HEK293 (cell line): ENCODE results near the gene CCSER1.

ENCODE experiments used
- BCL11A ChIP-seq: fragments of 450-650 bp; formaldehyde crosslinking; IDR thresholded peaks from 2 replicates; pipeline ENCODE4 v1.5.1; 2016; ENCODE audit warnings: low read depth, missing biosample characterization, missing genetic modification characterization
- CTCF ChIP-seq: fragments of 450-650 bp; formaldehyde crosslinking; IDR thresholded peaks from 2 replicates; pipeline ENCODE4 v1.5.1; 2016; ENCODE audit warnings: missing biosample characterization, missing genetic modification characterization
- ELK4 ChIP-seq: IDR thresholded peaks from 2 replicates; pipeline ENCODE4 v1.6.1; 2011; ENCODE audit warnings: mild to moderate bottlenecking, low read depth, low read length, borderline replicate concordance
- GLIS1 ChIP-seq: fragments of 450-650 bp; formaldehyde crosslinking; IDR thresholded peaks from 2 replicates; pipeline ENCODE4 v1.5.1; 2016; ENCODE audit warnings: missing biosample characterization, missing genetic modification characterization
- KLF10 ChIP-seq: fragments of 450-650 bp; IDR thresholded peaks from 2 replicates; pipeline ENCODE4 v1.5.1; 2018; ENCODE audit warnings: missing biosample characterization, mild to moderate bottlenecking, missing genetic modification characterization
- PRDM4 ChIP-seq: fragments of 450-650 bp; formaldehyde crosslinking; IDR thresholded peaks from 2 replicates; pipeline ENCODE4 v1.5.1; 2017; ENCODE audit warnings: missing biosample characterization, missing genetic modification characterization
- TCF7L2 ChIP-seq: IDR thresholded peaks from 2 replicates; pipeline ENCODE4 v1.6.1; 2011; ENCODE audit warnings: low read depth, mild to moderate bottlenecking, inconsistent platforms, low read length, moderate library complexity, borderline replicate concordance
- YY1 ChIP-seq: fragments of 450-650 bp; formaldehyde crosslinking; IDR thresholded peaks from 2 replicates; pipeline ENCODE4 v1.5.1; 2018; ENCODE audit warnings: missing biosample characterization, missing genetic modification characterization
- ZFP41 ChIP-seq: fragments of 450-650 bp; formaldehyde crosslinking; IDR thresholded peaks from 2 replicates; pipeline ENCODE4 v1.5.1; 2016; ENCODE audit warnings: missing biosample characterization, missing genetic modification characterization, borderline replicate concordance
- ZNF121 ChIP-seq: fragments of 450-650 bp; formaldehyde crosslinking; IDR thresholded peaks from 2 replicates; pipeline ENCODE4 v1.5.1; 2016; ENCODE audit warnings: missing biosample characterization, missing genetic modification characterization
- ZNF335 ChIP-seq: fragments of 450-650 bp; formaldehyde crosslinking; conservative IDR thresholded peaks from 2 replicates; pipeline ENCODE4 v1.5.1; 2016; ENCODE audit warnings: missing biosample characterization, missing genetic modification characterization
- ZNF473 ChIP-seq: fragments of 450-650 bp; formaldehyde crosslinking; IDR thresholded peaks from 2 replicates; pipeline ENCODE4 v1.5.1; 2017; ENCODE audit warnings: missing biosample characterization, missing genetic modification characterization
- ZNF629 ChIP-seq: fragments of 450-650 bp; formaldehyde crosslinking; IDR thresholded peaks from 2 replicates; pipeline ENCODE4 v1.5.1; 2017; ENCODE audit warnings: missing biosample characterization, missing genetic modification characterization
- ZSCAN16 ChIP-seq: fragments of 450-650 bp; formaldehyde crosslinking; IDR thresholded peaks from 2 replicates; pipeline ENCODE4 v1.5.1; 2016; ENCODE audit warnings: missing biosample characterization, missing genetic modification characterization

- TF ChIP-seq CTCF (no peak), ZSCAN16 (tag by site-specific recombination) (no peak), BCL11A (tag by site-specific recombination) (no peak), ZNF473 (no peak), ZNF121 (tag by site-specific recombination) (no peak), PRDM4 (tag by site-specific recombination) (no peak), GLIS1 (tag by site-specific recombination) (no peak), YY1 (tag by site-specific recombination) (no peak), ZFP41 (tag by site-specific recombination) (no peak), KLF10 (tag by site-specific recombination) (no peak), ZNF335 (tag by site-specific recombination) (no peak), TCF7L2 (no peak), ZNF629 (no peak; the same call in 1 of the 2 replicates), ELK4 (no peak)
Measured at GRCh38 chr4:91471280-91471679, 1344.1 kb downstream of the CCSER1 start.
